Measurements from ENCODE around the gene BNC2.

Gene BNC2

GRCh38 chr9:16769291-16769690, 101.2 kb downstream of the BNC2 start:
- H3K9me3 Mint-ChIP-seq (ENCODE audit: low read depth), result no peaks in the 10 kb centered on the region
- no peak overlapping the region for H3K27ac Mint-ChIP-seq
- H3K4me3 Mint-ChIP-seq, result no peak overlapping the region
- no peaks in the 10 kb centered on the region for H3K4me1 Mint-ChIP-seq (ENCODE audit: low read depth)
- H3K27me3 Mint-ChIP-seq, result peaks cover 2% of the 10 kb centered on the region
- no peaks in the 10 kb centered on the region for H3K36me3 Mint-ChIP-seq

- Mint-ChIP-seq H3K4me1 (ENCODE audit: low read depth) (no peaks in the 10 kb centered on the region), H3K36me3 (no peaks in the 10 kb centered on the region), H3K4me3 (no peak overlapping the region), H3K9me3 (ENCODE audit: low read depth) (no peaks in the 10 kb centered on the region), H3K27ac (no peak overlapping the region), H3K27me3 (peaks cover 2% of the 10 kb centered on the region)
These were observed 101.7 kb downstream of the BNC2 start for GRCh38 chr9:16768816-16769215.

DNA sequence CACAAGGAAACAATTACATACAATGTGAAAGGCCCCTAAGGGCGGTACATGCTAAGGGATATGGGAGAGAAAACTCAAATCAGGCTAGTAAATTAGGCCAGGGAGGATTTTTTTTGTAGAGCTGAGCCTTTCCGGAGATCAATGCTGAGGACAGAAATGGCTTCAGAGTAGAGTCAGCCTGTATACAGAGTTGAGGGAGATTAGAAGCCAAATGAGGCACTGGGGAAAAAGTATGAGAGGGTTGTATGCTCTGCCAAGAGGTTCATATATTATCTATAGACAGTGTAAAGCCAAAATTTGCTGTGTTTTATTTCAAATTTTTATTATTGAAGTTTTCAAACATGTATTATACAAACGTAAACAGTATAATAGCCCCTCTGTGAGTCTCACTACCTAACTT, 103.1 kb downstream of the BNC2 start:
- no peaks in the 10 kb centered on the region for H3K9me3 Mint-ChIP-seq (ENCODE audit: low read depth)
- H3K4me1 Mint-ChIP-seq (ENCODE audit: low read depth), result no peaks in the 10 kb centered on the region
- H3K36me3 Mint-ChIP-seq, result no peaks in the 10 kb centered on the region
- no peak overlapping the region for H3K4me3 Mint-ChIP-seq
- H3K27ac Mint-ChIP-seq, result no peak overlapping the region
- peaks cover 2% of the 10 kb centered on the region for H3K27me3 Mint-ChIP-seq

DNA sequence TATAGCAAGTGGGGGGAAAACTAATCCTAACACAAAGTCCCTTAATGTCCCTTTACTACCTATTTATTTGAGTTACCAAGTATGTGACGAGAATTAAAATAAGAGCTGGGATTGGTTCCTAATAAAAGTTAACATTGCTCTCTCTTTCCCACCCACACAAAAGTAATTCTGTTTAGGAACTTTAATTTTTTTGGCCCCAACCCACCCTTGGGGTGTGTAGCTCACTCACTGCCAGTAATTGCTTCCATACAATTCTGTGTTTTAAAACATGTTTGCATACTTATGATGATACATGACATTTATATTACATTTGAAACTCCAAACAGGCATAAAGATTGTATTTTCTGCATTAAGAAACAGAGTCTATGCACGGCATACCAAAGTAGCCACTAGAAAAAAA, 106.5 kb downstream of the BNC2 start:
- Mint-ChIP-seq H3K9me3 (ENCODE audit: low read depth) (no peaks in the 10 kb centered on the region), H3K4me1 (ENCODE audit: low read depth) (no peaks in the 10 kb centered on the region), H3K27ac (no peak overlapping the region), H3K4me3 (no peak overlapping the region), H3K27me3 (peaks cover 3% of the 10 kb centered on the region), H3K36me3 (no peaks in the 10 kb centered on the region)

GRCh38 chr9:16755467-16756160, 114.9 kb downstream of the BNC2 start:
- H3K4me3 Mint-ChIP-seq, result no peak overlapping the region
- no peak overlapping the region for H3K27ac Mint-ChIP-seq
- H3K9me3 Mint-ChIP-seq (ENCODE audit: low read depth), result no peaks in the 10 kb centered on the region
- H3K4me1 Mint-ChIP-seq (ENCODE audit: low read depth), result no peaks in the 10 kb centered on the region
- no peaks in the 10 kb centered on the region for H3K36me3 Mint-ChIP-seq
- no peaks in the 10 kb centered on the region for H3K27me3 Mint-ChIP-seq

- Mint-ChIP-seq H3K9me3 (ENCODE audit: low read depth) (no peaks in the 10 kb centered on the region), H3K4me1 (ENCODE audit: low read depth) (no peaks in the 10 kb centered on the region), H3K27ac (no peak overlapping the region), H3K27me3 (no peaks in the 10 kb centered on the region), H3K36me3 (no peaks in the 10 kb centered on the region), H3K4me3 (no peak overlapping the region)
These were observed 115.8 kb downstream of the BNC2 start for GRCh38 chr9:16754662-16755061.

DNA sequence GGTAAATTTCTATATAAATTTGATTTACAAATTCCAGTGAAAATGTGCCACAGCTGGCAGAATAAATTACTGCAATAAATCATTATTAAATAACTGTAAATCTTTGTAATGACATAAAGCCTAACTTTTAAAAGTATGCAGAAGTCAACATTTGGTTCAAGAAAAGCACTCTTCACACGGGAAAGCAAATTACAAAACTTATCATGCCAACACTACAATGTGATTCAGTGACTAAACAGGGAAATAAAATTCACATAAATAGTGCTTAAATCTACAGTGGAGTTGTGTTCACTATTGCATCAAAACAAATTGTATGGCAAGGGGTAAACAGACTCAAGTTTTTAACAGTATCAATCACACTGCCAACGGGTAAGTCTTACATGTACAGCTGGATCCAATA, 117.2 kb downstream of the BNC2 start:
- H3K4me3 Mint-ChIP-seq, result no peak overlapping the region
- H3K27ac Mint-ChIP-seq, result no peak overlapping the region
- no peaks in the 10 kb centered on the region for H3K36me3 Mint-ChIP-seq
- H3K27me3 Mint-ChIP-seq, result no peaks in the 10 kb centered on the region
- H3K9me3 Mint-ChIP-seq (ENCODE audit: low read depth), result no peaks in the 10 kb centered on the region
- H3K4me1 Mint-ChIP-seq (ENCODE audit: low read depth), result no peaks in the 10 kb centered on the region

- H3K4me3 Mint-ChIP-seq, result no peak overlapping the region
- H3K36me3 Mint-ChIP-seq, result no peaks in the 10 kb centered on the region
- H3K4me1 Mint-ChIP-seq (ENCODE audit: low read depth), result no peaks in the 10 kb centered on the region
- H3K9me3 Mint-ChIP-seq (ENCODE audit: low read depth), result no peaks in the 10 kb centered on the region
- H3K27me3 Mint-ChIP-seq, result no peaks in the 10 kb centered on the region
- no peak overlapping the region for H3K27ac Mint-ChIP-seq
These were observed 117.9 kb downstream of the BNC2 start for GRCh38 chr9:16752601-16753000.

DNA sequence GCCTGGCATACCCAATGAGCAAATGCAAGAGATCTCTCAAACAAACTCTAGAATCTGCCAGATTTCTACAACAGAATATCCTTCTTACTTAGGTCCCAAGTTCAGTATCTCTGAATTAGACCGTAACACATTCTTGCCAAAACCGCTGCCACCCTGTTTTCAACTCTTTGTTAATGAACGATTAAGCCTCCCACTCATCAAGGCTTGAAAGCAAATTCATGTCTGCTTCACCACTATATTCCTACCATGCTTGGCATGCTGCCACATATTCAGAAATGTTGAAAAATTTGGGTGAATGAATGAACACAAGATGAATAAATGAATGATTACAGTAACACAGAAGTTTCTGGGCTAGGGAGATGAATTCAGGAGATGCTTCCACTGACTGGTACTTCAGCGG, 119.9 kb downstream of the BNC2 start:
- Mint-ChIP-seq H3K9me3 (ENCODE audit: low read depth) (no peaks in the 10 kb centered on the region), H3K4me3 (no peak overlapping the region), H3K36me3 (no peaks in the 10 kb centered on the region), H3K4me1 (ENCODE audit: low read depth) (no peaks in the 10 kb centered on the region), H3K27ac (no peak overlapping the region), H3K27me3 (no peaks in the 10 kb centered on the region)

- Mint-ChIP-seq H3K4me3 (no peak overlapping the region), H3K27ac (no peak overlapping the region), H3K27me3 (no peaks in the 10 kb centered on the region), H3K9me3 (ENCODE audit: low read depth) (no peaks in the 10 kb centered on the region), H3K4me1 (ENCODE audit: low read depth) (no peaks in the 10 kb centered on the region), H3K36me3 (no peaks in the 10 kb centered on the region)
These were observed 125.1 kb downstream of the BNC2 start for GRCh38 chr9:16745359-16745758.

DNA sequence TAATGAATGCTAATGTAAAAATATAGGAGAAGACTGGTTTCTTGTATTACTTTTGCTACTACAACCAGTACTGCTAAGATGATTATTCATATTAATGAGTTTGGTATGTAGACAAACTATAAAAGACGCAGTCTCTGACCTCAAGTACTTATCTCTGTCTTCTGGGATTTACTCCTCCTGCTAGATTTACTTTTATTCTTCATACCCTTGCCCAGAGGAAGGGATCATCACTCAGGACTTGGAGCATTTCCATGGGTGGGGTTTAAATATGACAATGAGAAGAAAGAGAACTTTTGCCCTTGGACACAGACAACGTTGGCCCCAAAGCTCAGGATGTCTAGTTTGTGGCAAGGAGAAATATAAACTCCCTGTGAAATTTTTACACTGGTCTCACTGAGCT, 126.1 kb downstream of the BNC2 start:
- Mint-ChIP-seq H3K9me3 (ENCODE audit: low read depth) (no peaks in the 10 kb centered on the region), H3K27ac (no peak overlapping the region), H3K4me3 (no peak overlapping the region), H3K36me3 (no peaks in the 10 kb centered on the region), H3K27me3 (no peaks in the 10 kb centered on the region), H3K4me1 (ENCODE audit: low read depth) (no peaks in the 10 kb centered on the region)

DNA sequence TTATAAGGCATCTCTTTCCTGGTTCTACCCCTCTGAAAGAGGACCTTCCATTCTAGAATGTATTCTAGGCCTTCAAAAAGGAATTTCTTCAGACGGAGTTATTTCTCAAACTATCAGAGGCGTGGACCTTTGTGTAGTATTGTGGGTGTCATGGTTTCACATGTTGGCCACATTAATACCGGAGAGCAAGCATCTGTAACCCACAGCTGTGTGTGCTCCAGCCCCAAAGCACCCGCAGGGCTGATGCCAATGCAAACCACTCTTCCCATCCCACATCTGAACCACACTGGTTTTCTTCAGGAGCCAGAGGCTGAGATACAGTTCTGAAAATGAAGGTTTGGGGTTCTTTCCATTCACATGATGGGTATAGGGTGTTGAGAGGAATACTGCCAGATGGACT, 127.1 kb downstream of the BNC2 start:
- H3K4me3 Mint-ChIP-seq, result no peak overlapping the region
- no peak overlapping the region for H3K27ac Mint-ChIP-seq
- H3K9me3 Mint-ChIP-seq (ENCODE audit: low read depth), result no peaks in the 10 kb centered on the region
- no peaks in the 10 kb centered on the region for H3K4me1 Mint-ChIP-seq (ENCODE audit: low read depth)
- H3K36me3 Mint-ChIP-seq, result no peaks in the 10 kb centered on the region
- peaks cover 1% of the 10 kb centered on the region for H3K27me3 Mint-ChIP-seq

- Mint-ChIP-seq H3K9me3 (ENCODE audit: low read depth) (no peaks in the 10 kb centered on the region), H3K27ac (no peak overlapping the region), H3K4me3 (no peak overlapping the region), H3K27me3 (peaks cover 2% of the 10 kb centered on the region), H3K4me1 (ENCODE audit: low read depth) (no peaks in the 10 kb centered on the region), H3K36me3 (no peaks in the 10 kb centered on the region)
These were observed 135.5 kb downstream of the BNC2 start for GRCh38 chr9:16735001-16735400.

DNA sequence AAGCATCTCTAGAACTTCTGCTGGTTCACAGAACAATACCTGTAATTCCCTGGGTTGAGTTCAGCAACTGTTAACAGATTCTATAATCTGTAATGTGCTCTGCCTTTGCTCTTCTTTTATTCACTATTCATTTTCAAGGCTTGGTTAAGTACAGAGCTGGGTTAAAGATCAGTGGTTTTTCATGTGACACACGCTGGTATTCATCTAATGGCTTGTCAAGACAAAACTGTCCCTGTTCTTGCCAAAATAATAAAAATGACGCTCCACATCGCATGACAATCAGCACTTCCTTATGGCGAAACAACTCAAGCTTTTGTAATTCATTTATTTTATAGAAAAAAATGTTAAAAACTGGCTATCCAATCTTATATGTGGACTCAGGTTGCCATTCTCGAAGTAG, 137.9 kb downstream of the BNC2 start:
- Mint-ChIP-seq H3K4me3 (no peak overlapping the region), H3K27ac (no peak overlapping the region), H3K27me3 (peaks cover 11% of the 10 kb centered on the region), H3K9me3 (ENCODE audit: low read depth) (no peaks in the 10 kb centered on the region), H3K36me3 (no peaks in the 10 kb centered on the region), H3K4me1 (ENCODE audit: low read depth) (peaks cover 2% of the 10 kb centered on the region)

DNA sequence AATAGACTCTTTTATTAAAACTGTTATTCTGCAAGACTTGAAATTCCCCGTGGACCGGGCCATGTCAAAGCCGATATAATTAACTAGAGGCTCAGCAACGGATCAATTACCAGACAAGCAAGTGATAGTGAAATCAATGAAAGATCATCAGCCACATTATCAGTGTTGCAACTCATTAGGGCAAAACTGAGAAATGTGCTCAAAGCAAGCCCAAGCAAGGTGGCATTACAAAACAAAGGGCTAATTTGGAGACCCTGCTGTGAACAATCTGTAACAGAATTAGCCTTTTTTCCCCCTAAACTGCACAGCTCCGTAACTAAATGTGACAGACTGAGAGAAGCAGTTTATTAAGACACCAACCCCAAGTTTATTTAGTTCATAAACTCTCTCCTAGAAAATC, 140.3 kb downstream of the BNC2 start:
- Mint-ChIP-seq H3K4me1 (ENCODE audit: low read depth) (peaks cover 11% of the 10 kb centered on the region), H3K4me3 (no peak overlapping the region), H3K27ac (no peak overlapping the region), H3K9me3 (ENCODE audit: low read depth) (no peaks in the 10 kb centered on the region), H3K36me3 (no peaks in the 10 kb centered on the region), H3K27me3 (peaks cover 27% of the 10 kb centered on the region)

- Mint-ChIP-seq H3K27ac (no peak overlapping the region), H3K9me3 (ENCODE audit: low read depth) (no peaks in the 10 kb centered on the region), H3K4me3 (no peak overlapping the region), H3K27me3 (peaks cover 27% of the 10 kb centered on the region), H3K4me1 (ENCODE audit: low read depth) (peaks cover 11% of the 10 kb centered on the region), H3K36me3 (no peaks in the 10 kb centered on the region)
These were observed 140.8 kb downstream of the BNC2 start for GRCh38 chr9:16729651-16730050.
